ENCODE data around the gene TBC1D10B.

Gene TBC1D10B

GRCh38 chr16:30395155-30395991 is 25.1 kb upstream of the TBC1D10B start, which contains the start of gene ZNF48 (continued):
- TF ChIP-seq MZF1 (tag by site-specific recombination; IDR thresholded peaks at IDR 0.05; ENCODE audit: borderline replicate concordance) (no peak), ZNF549 (tag by site-specific recombination; IDR thresholded peaks at IDR 0.05) (no peak), ZNF133 (tag by site-specific recombination; IDR thresholded peaks at IDR 0.05) (no peak), ZNF433 (tag by site-specific recombination; IDR thresholded peaks at IDR 0.05; ENCODE audit: low read depth) (no peak), PRDM4 (tag by site-specific recombination; IDR thresholded peaks at IDR 0.05) (peak; percentile 60), FEZF1 (tag by site-specific recombination; IDR thresholded peaks at IDR 0.05) (0 out of 2 replicates have a peak, but pooled peaks have one; percentile 20), ZNF747 (tag by site-specific recombination; IDR thresholded peaks at IDR 0.05) (no peak), ZNF518A (tag by site-specific recombination; conservative IDR thresholded peaks at IDR 0.05; ENCODE audit: low read depth) (peak; percentile 44; the same call in 1 of the 2 replicates), ZSCAN4 (tag by site-specific recombination; IDR thresholded peaks at IDR 0.05) (no peak), ZNF280C (tag by site-specific recombination; IDR thresholded peaks at IDR 0.05) (no peak), ZNF223 (tag by site-specific recombination; IDR thresholded peaks at IDR 0.05) (no peak), ZNF704 (tag by site-specific recombination; IDR thresholded peaks at IDR 0.05) (no peak), ZBTB48 (tag by site-specific recombination; IDR thresholded peaks at IDR 0.05) (no peak; the same call in 1 of the 2 replicates), MEIS1 (CRISPR knock-in tag; IDR thresholded peaks at IDR 0.05; ENCODE audit: borderline replicate concordance) (no peak), WT1 (tag by site-specific recombination; IDR thresholded peaks at IDR 0.05) (no peak), ZBTB6 (tag by site-specific recombination; IDR thresholded peaks at IDR 0.05) (peak; percentile 100), ZNF391 (tag by site-specific recombination; IDR thresholded peaks at IDR 0.05; ENCODE audit: borderline replicate concordance, low read depth) (peak; percentile 80; the same call in 1 of the 2 replicates), ZNF19 (tag by site-specific recombination; IDR thresholded peaks at IDR 0.05; ENCODE audit: low read depth) (no peak), ZNF626 (tag by site-specific recombination; IDR thresholded peaks at IDR 0.05) (no peak), ZNF488 (tag by site-specific recombination; IDR thresholded peaks at IDR 0.05) (no peak), ZNF292 (tag by site-specific recombination; IDR thresholded peaks at IDR 0.05; ENCODE audit: borderline replicate concordance, low read depth) (no peak), GLI2 (tag by site-specific recombination; IDR thresholded peaks at IDR 0.05; ENCODE audit: borderline replicate concordance, low read depth) (no peak), KLF8 (tag by site-specific recombination; IDR thresholded peaks at IDR 0.05) (peak; percentile 94), ZNF335 (tag by site-specific recombination; conservative IDR thresholded peaks at IDR 0.05) (no peak)
